COLO829 (cell line): Measurements from ENCODE around the gene SUV39H1.
"Not testable (repeated sequence)": the region's sequence is repeated elsewhere in the genome, so short reads cannot be mapped to it uniquely, and the experiment has no call there.

Source experiments
- DNase-seq: peaks from one replicate; pipeline ENCODE4 v3.0.0; 2012; ENCODE audit warnings: low spot score

The SUV39H1 gene

GRCh38 chrX:48688531-48689150 is 7.9 kb upstream of the SUV39H1 start:
- no peak for DNase-seq

- DNase-seq, result no peak
Observed at GRCh38 chrX:48689208-48689920, 7.2 kb upstream of the SUV39H1 start.

GRCh38 chrX:48691746-48692145 is 4.8 kb upstream of the SUV39H1 start:
- DNase-seq, result not testable (repeated sequence)

GRCh38 chrX:48694776-48695533 is 1.6 kb upstream of the SUV39H1 start:
- DNase-seq, result no peak

GRCh38 chrX:48695534-48695896 is 1.0 kb upstream of the SUV39H1 start:
- no peak for DNase-seq

GRCh38 chrX:48695925-48696300 is 621 bp upstream of the SUV39H1 start:
- no peak for DNase-seq

- peak; percentile 46 for DNase-seq
Observed at GRCh38 chrX:48696909-48697727, 584 bp downstream of the SUV39H1 start.

GRCh38 chrX:48698306-48698705 is 1.8 kb downstream of the SUV39H1 start:
- DNase-seq, result no peak

- DNase-seq, result no peak
Observed at GRCh38 chrX:48700246-48700645, 3.7 kb downstream of the SUV39H1 start.

GRCh38 chrX:48700951-48701653 is 4.6 kb downstream of the SUV39H1 start:
- DNase-seq, result no peak

- DNase-seq, result no peak
Observed at GRCh38 chrX:48702032-48702431, 5.5 kb downstream of the SUV39H1 start.

GRCh38 chrX:48702716-48703115 is 6.2 kb downstream of the SUV39H1 start:
- DNase-seq, result no peak

GRCh38 chrX:48703228-48703627 is 6.7 kb downstream of the SUV39H1 start:
- no peak for DNase-seq

- DNase-seq, result peak; percentile 20
Observed at GRCh38 chrX:48703642-48704481, 7.3 kb downstream of the SUV39H1 start.

GRCh38 chrX:48705871-48706270 is 9.3 kb downstream of the SUV39H1 start:
- DNase-seq, result no peak

- DNase-seq, result no peak
Observed at GRCh38 chrX:48709522-48710112, 13.1 kb downstream of the SUV39H1 start.

- no peak for DNase-seq
Observed at GRCh38 chrX:48711162-48711928, 14.8 kb downstream of the SUV39H1 start.

- no peak for DNase-seq
Observed at GRCh38 chrX:48711929-48712505, 15.5 kb downstream of the SUV39H1 start.

GRCh38 chrX:48713847-48714246 is 17.3 kb downstream of the SUV39H1 start:
- no peak for DNase-seq
